CD4-positive, alpha-beta T cell treated with Interleukin-17A for 1 hour (primary cell): Measurements from ENCODE around the gene ADRB1.

ENCODE experiments used
- DNase-seq: peaks from one replicate; pipeline ENCODE4 v3.0.0-alpha.2; 2020

ADRB1 gene

DNA sequence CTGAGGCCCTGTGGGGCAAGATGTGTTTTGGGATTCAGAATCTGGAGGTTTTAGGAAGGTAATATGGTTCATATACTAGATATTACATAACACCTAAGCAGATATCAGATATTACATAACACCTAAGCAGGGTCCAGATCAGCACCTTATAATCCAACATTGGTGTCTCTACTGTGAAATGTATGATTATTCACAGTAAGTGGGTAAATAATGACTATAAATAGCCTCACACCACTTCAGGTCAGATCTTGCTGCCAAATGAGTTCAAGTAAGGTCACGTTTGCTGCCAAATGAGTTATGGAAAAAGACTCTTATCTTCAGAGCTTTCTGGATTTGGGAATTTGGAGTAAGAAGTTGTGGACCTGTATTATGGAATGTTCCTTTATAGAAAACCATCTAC, 14.6 kb downstream of the ADRB1 start:
- DNase-seq = no peak

DNA sequence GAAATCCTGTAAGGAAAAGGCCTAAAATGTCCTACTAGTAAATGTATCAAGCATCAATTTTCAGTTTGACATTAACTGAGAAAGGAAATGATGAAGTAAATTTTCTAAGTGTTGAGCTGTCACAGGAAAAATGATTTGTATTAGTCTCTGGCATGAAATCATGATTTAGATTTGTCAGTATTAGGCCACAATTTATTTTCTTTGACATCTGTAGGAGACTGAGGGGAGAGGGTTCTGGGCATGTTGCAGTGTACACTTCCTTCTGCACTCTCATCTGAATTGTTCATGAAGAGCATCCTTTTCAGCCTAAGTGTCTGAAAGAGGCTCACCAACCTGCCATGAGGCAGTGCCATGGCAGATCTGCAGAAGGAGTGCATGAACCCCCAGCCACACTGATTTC, 15.9 kb downstream of the ADRB1 start:
- no peak for DNase-seq

DNA sequence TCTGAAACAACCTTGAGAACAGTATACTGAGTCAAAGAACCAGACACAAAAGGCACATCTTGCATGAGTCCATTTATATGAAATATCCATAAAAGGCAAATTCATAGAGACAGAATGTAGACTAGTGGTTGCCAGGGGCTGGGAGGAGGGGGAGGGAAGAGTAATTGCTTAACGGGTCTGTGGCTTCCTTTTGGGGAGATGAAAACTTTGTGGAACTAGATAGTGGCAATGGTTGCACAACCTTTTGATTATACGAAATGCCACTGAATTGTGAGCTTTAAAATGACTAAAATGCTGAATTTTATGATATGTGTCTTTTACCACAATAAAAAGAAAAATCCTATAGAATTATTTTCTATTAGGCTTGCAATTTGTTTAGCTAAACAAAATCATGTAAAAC, 16.8 kb downstream of the ADRB1 start:
- DNase-seq = no peak

DNA sequence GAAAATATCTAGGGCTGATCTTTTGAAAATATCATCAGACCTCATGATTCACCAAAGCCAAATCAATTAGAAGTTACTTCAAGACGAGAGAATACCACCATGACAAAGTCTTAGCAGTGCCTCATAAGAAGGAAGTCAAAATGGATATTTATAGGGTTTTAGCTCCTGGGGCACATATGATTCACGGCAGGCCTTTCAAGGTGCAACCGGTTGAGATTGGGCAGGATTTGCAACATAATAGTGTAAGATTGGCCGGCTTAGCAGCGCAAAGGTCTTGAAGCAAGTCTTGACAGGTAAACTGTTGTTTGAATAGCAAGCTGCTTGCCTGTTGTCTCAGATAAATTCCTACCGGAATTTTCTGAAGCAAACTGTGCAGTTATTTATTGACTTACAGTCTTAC, 17.5 kb downstream of the ADRB1 start:
- DNase-seq = no peak

DNA sequence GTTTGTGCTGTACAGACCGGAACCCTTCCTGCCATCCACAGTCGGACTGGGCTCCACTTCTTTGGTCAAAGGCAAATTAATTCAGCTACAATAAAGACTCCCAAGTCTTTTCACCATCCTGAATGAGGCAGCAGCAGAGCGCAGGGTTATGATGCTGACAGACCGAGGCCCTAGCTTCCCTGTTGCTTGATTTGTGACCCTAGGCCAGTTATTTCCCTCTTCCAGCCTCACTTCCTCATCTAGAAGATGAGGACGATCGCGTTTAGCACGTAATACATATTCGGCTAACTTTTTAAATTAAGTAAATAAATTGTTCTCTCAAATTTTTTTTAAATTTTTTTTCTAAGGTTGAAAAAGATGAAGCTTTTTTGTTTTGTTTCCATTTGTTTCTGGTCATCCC, 18.1 kb downstream of the ADRB1 start:
- DNase-seq = no peak

DNA sequence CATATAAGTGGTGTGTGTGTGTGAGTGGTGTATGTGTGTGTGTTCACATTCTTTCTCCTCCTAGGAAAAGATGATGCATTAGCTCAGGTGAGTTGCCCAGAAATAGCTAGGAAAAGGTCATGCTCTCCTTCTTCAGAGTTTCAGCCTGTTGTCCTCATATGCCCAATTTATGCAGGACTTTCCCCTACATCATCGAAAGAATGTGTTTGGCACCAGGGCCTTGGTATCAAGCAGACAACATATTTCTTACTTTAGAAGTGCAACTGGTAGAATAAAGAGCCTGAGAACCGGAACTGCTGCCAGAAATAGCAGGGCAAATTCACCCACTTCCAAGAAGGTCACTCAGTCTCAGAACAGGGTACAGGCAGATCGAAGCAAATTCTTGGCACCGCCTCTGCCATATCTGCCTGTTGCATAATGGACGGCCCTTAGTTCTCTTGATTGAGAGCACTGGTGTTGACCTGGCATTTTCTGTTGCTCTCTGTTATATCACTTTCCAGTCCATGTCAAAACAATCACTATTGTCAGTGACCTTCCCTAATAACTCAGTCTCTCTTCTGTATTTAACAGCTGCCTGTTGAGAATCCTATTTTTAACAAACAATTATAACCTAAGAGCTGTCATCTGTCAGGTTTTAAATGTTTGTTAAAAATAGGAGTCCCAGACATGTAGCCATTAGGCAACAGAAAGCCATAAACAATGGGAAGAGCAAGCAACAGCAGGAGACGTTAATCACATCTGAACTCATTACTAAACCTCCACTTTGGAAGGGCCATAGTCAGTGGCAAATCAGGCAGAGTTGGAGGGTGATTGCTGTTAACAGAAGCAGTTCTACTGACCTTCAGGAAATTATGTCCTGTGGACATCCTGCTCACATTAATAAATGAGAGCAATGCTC, 20.7 kb downstream of the ADRB1 start:
- DNase-seq = no peak

DNA sequence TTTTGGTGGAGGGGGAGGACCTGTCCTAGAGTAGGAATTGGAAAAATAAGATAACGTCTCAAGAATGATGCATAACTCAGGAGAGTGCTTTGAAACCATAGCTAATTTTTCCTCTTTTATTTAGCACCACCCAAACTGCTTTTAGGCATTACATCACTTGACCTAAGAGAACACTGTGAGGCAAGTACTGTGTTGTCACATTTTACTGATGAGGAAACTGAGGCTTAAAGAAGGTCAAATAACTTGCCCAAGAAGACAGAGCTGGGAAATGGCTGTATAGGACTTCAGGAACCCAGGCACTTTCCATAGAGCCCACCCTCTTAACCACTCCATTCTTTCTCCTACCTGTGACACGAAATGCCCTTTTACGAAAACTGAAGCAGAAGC, 21.4 kb downstream of the ADRB1 start:
- no peak for DNase-seq

DNA sequence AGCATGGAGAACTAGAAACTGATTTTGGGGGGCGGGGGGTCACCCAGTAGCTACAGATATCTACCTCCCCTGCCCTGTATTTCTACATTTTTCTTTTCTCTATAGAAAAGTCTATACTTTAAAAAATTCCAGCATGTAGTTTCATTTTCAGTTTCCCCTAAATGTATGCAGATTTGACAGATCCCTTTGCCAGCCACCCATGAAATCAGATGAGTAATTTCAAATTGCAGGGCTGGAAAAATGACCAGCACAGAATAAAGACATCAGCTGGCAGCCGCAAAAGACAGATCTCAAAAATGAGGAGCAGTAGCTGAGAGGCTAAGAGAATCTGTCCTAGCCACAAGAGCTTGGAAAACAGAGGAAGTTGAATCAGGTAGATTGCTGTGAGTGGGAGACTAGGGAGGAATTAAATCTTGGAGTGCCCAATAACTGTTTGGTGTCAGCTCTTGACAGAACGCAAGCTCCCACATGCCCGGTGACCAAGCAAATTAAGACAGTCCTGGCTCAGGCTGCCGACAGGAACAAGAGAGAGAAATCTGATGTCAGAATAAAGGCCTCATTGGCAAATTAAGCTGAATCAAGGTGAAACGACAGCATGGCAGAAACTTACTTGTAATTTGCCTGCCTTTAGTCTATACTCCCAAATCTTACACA, 24.5 kb downstream of the ADRB1 start:
- DNase-seq = no peak

DNA sequence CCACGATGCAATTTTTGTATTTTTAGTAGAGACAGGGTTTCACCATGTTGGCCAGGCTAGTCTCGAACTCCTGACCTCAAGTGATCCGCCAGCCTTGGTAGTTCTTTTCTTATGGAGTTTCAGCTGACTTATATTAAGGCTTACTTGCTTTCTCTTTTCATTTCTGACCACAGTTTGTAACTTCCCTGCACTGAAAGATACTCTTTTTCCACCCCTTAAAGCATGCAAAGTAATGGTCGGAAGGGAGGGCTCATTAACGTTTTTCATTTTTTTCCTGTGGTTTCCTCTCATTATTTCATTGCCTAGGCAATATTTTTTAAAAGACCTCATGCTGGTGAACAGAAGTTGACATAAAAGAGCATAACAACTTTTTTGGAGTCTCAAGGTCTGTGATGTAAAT, 27.0 kb downstream of the ADRB1 start:
- no peak for DNase-seq

DNA sequence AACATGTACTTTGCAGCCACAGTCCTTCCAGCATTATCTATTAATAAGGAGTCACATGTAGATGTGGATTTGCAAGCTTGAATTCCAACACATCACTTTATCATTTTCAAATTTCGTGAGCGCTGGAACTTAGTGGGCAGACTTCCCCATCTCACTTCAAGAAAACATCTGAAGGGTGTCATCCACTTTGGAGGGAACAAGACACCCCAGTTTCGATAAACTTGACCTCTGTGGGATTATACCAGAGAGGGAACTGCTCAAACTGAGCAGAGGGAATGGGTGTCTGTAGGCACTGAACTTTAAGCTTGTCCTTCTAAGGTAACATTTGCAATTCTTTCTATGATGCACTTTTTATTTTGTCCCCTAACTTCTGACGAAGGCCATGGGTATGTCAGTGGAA, 27.5 kb downstream of the ADRB1 start:
- DNase-seq = no peak

DNA sequence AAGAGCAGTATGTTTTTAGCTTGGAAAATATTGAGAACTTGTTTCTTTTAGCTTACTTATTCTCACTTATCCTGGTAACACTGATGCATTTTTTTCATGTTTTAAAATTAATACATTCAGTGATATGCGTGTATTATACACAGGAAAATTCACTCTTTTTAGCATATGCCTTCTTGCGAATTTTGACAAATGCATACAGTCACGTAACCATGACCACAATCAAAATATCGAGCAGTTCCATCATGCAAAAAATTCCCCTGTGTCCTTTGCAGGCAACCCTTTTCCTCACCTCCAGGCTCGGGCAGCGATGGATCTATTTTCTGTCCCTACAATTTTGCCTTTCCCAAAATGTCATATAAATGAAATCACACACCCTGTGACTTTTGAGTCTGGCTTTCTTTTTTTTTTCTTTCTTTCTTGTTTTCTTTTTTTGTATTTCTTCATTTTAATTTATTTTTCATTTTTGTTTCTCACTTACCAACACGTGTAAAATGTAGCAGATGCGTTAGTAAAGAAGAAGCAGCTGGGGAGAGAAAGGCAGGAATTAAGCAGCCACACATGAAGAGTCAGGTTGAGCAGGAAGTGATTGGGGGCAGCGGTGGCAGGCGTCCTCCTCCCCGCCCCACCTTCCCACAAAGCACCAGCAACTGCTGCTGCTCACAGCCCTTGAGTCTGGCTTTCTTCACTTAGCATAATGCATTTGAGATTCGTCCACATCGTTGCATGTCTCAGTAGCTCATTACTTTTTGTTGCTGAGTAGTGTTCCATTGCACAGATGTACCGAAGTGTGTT, 29.9 kb downstream of the ADRB1 start:
- peak; percentile 19 for DNase-seq

DNA sequence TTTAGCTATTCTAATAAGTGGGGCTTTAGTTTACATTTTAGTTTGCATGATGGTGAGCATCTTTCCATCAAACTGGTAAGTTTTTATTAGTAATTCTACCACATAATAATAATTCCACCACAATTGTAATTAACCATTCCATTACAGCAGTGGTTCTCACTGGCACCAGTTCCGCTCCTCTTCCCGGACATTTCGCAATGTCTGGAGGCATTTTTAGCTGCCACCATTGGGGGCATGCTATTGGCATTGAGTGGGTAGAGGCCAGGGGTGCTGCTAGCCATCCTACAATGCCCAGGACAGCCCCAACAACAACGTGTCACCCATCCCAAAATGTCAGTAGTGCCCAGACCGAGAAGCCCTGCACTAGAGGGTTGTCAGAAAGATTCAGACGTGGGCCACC, 31.4 kb downstream of the ADRB1 start:
- DNase-seq = no peak

DNA sequence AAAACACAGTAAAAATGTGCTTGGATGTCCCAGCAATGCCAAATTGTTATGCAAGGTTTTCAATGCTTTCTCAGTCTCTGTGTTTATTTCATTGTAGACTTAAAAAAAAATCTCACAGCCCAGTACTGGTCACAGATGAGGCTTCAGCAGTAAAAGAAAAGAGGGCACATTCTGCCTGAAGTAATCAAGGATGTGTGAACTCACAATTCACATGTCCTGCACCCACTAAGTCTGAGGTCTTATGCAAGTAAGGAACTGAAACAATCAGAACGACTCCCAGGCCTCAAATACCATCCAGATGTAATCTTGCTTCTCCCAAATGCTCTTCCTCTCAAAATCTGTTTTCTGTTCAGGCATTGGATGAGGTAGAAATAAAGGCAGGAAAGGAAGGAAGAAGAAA, 33.7 kb downstream of the ADRB1 start:
- no peak for DNase-seq

DNA sequence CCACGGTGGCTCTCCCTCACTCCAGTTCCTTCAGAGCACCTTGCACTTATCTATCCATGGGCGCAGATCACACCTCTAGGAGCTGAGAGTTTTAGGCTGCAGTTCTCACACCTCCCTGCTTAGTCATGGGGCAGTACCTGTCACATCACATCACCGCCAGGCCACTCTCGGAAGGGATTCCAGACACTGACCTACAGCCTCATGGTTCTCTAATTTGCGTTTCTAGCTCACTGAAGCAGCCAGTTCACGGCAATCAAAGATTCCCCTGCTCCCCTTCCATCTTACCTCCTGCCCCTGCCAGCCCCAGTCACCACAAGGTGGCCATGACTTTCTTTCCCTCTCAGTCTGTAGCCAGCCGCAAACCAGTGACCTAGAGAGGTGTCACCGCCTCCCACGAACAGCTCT, 34.2 kb downstream of the ADRB1 start:
- DNase-seq = no peak

DNA sequence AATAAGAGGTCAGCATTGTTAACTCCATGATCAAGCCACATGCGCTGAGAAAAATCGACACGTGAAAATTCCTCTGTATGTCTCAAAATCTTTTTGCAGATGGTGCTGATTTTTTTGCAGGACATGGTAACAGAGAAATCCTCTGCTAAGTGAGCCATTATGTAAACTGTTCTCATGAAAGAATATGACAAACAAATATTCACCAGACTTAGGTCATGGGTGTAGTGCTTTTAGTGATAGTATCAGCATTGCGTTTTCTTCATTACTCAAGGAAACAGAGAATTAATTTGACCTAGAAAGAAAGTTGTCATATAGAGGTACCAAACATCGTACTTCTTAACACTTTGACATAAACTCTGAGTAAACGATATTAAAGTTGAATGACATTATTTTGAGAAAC, 34.7 kb downstream of the ADRB1 start:
- no peak for DNase-seq

DNA sequence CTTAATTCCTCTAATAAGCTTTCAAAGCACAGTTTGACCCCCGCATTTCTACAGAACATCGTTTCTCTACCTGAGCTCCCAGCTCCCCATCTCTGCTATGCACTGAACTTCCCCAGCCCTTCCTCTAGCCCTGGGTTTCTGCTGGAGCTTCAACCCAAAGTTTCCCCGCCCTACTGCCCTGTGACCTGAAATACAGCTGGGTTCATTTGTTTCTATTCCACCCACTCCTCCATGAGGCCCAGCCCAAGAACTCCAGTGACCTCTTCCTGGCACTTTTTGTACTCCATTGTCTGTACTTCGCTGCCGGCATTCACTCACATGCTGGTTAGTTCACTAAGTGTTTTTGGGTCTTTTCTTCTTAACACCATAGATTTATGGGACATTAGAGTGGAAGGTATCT, 35.8 kb downstream of the ADRB1 start:
- DNase-seq = no peak

DNA sequence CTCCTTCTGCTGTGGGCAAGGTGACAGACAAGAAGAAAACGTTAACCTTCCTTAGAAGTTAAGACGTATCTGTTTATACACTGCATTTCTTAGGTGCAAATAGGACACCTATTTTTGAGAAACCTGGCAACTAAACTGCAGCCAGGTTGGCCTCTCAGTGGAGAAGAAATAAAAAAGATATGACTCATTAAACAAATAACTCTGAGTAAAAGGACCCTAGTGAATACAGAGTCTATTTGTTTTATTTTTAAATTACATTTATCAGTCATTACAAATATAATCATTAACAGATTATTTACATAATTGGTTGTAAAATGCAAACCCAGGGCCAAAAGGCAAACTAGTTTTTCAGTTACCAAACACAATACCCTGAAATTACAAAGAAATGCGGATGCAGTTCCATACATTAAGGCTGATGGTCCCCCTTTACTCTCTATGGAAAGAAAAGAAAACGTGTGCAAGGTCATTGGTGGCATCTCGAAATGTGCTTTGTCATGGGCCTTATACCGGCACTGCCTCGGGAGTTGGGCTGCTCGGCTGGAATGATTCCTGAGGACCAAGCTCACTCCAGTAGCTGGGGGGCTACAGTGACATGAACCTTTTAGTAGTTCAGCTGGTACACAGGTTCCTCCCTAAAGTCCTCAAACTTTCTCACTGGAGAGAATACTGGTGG, 38.4 kb downstream of the ADRB1 start:
- DNase-seq = no peak

DNA sequence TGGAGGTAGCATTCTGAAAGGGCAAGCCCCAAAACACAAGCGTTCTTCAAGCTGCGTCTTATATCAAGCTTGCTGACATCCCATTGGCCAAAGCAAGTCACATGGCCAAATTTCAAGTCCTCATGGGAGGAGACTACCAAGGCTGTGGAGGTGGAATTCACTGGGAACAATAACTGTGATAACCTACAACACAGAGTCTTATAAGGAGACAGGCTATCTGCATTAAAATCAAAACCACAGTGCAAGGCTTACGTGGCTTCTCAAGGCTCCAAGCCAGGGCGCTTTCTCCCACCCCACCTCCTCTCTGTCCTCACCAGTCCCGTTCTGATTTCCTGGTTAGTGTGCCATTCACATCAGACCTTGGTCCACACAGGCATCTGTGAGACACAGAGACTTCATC, 39.4 kb downstream of the ADRB1 start:
- DNase-seq = no peak

DNA sequence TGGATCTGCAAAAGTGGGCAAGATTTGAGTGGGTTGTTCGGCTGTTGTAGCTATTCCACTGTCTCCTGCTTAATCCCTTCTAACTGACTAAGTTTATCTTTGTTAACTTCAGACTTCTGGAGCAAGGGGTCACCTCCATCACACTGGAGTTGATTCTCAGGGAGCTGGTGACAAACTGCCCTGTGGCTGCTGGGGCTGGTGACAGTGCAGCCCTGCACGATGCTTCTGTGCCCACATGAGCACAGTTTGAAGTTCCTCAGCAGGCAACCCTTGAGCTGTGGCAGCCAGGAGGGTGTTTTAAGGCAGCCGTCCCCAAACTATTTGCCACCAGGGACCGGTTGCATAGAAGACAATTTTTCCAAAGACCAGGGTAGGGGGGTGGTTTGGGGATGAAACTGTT, 40.5 kb downstream of the ADRB1 start:
- no peak for DNase-seq

DNA sequence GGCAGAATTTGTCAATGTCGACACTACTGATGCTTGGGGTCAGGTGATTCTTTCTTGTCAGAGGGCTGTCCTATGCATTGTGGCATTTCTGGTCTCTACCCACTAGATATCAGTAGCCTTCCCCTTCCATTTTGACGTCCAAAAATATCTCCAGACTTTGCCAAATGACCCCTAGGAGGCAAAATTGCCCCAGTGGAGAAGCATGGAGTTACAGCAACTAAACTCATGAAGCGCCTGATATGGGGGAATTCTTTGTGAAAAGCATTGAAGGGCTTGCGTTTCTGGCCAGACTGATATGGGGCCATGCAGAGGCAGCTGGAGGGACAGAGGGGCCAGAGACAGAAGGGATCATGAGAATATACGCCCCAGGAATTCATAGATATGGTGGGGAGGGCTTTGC, 43.6 kb downstream of the ADRB1 start:
- DNase-seq = no peak

DNA sequence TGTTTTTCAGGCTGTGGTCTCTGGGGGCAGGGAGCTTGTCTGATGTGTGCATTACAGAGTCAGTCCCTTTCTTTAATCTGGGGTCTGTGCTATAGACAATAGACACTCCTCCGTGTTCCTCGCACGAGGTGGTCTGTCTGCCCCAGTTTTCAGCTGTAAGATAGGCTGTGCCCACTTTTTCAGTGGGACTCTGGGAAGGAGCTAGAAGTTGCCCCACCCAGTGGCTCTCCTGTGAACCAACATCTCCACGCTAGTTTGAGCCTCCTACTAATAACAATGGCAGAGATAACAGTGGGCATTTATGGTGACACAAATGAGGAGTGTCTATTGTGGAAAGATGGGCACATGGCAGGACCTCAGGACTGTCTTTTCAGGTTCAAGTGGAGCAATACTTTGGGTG, 44.0 kb downstream of the ADRB1 start:
- DNase-seq = no peak

DNA sequence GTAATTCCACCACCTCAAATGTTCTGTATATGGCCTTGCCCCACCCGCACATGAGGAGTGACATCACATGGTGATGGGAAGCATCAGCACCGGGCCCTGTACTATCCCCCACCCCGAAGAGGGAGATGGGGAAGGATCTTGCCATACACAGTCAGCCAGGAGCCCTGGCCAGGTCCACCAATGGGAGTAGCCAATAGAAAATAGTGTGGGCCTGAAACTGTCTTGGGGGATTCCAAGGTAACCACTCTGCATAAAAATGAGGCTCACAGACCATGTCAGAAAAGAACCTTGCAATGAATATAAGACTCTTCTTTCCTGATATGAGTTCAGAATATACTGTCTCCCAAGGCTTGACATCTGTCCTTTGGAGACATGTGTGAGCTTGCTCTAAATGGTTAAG, 51.1 kb downstream of the ADRB1 start:
- no peak for DNase-seq
